ENCODE results near the gene MPO. TPM values are rescaled to one million over a fixed set of nuclear protein-coding genes. Genes with fewer than 3 reads are reported as not detected.

MPO gene
- polyA plus RNA-seq (2013, experiment 1 of 2): not detected
- not detected for polyA plus RNA-seq (2013, experiment 2 of 2)

- no peak within 1 kb of the TSS for H2AFZ ChIP-seq (ENCODE audit: low read depth, low read length)
- H2BK5ac ChIP-seq (ENCODE audit: low read depth, low read length, poor library complexity, severe bottlenecking): no peak within 1 kb of the TSS
- no peak within 1 kb of the TSS for H2BK15ac ChIP-seq (ENCODE audit: low read depth, poor library complexity, severe bottlenecking)
- H3K23ac ChIP-seq (ENCODE audit: low read length in 2 of 2): no peak within 1 kb of the TSS
- H4K91ac ChIP-seq (ENCODE audit: low read length): no peak within 1 kb of the TSS
- H3K27ac ChIP-seq (ENCODE audit: low read length, poor library complexity, severe bottlenecking): no peak within 1 kb of the TSS
- H3K27me3 ChIP-seq (ENCODE audit: control insufficient read depth in 1 of 2, insufficient read depth in 1 of 2, low read length in 2 of 2): peaks cover 40 to 58% of the 10 kb centered on the region in 2 experiments
- H3K4me1 ChIP-seq (ENCODE audit: control insufficient read depth, insufficient read depth, low read depth, low read length): no peaks in the 10 kb centered on the region
- no peak within 1 kb of the TSS for H2BK12ac ChIP-seq (ENCODE audit: low read length in 2 of 2)
- H2AK5ac ChIP-seq (ENCODE audit: low read length, severe bottlenecking): no peak within 1 kb of the TSS
- no peak for DNase-seq
- no peak within 1 kb of the TSS for H3K4ac ChIP-seq (ENCODE audit: low read depth in 1 of 2, low read length in 2 of 2)
- H4K8ac ChIP-seq (ENCODE audit: low read length): no peak within 1 kb of the TSS
- H3K4me2 ChIP-seq (ENCODE audit: low read length, poor library complexity, severe bottlenecking): no peak within 1 kb of the TSS
- no peaks in the 10 kb centered on the region for H3K36me3 ChIP-seq (ENCODE audit: control insufficient read depth in 1 of 2, insufficient read depth in 2 of 2, low read depth in 1 of 2, low read length in 2 of 2)
- H3K14ac ChIP-seq (ENCODE audit: low read length in 2 of 2): no peak within 1 kb of the TSS
- no peak within 1 kb of the TSS for H2BK120ac ChIP-seq (ENCODE audit: low read depth, low read length)
- H3K18ac ChIP-seq (ENCODE audit: low read depth in 1 of 2, low read length in 2 of 2): no peak within 1 kb of the TSS
- H3K9me3 ChIP-seq (ENCODE audit: control insufficient read depth, low read length): no peaks in the 10 kb centered on the region
- H3K79me1 ChIP-seq (replicated peaks; ENCODE audit: low read length, poor library complexity, severe bottlenecking): no peaks in the 10 kb centered on the region
- 63% methylated on average over 2 of the region's 5 CpGs for WGBS
- H3K4me3 ChIP-seq (ENCODE audit: insufficient read depth in 1 of 2, low read depth in 1 of 2, low read length in 2 of 2): no peak within 1 kb of the TSS
- no peak within 1 kb of the TSS for H3K9ac ChIP-seq (ENCODE audit: low read length)
Measured at GRCh38 chr17:58280480-58281217, at the start of gene MPO. TSS of gene MPO (minus strand) at chr17:58280935. CDS start at chr17:58280758, 177 bp downstream.

GRCh38 chr17:58329810-58330537, 49.2 kb upstream of the MPO start:
- 89% methylated on average over 3 of the region's 4 CpGs for WGBS
- Histone ChIP-seq H3K9ac (ENCODE audit: low read length) (no peak overlapping the region), H3K27me3 (ENCODE audit: control insufficient read depth in 1 of 2, insufficient read depth in 1 of 2, low read length in 2 of 2) (peaks cover 34 to 48% of the 10 kb centered on the region in 2 experiments), H3K4ac (ENCODE audit: low read depth in 1 of 2, low read length in 2 of 2) (no peak overlapping the region), H3K79me1 (replicated peaks; ENCODE audit: low read length, poor library complexity, severe bottlenecking) (no peaks in the 10 kb centered on the region), H3K27ac (ENCODE audit: low read length, poor library complexity, severe bottlenecking) (no peak overlapping the region), H2BK12ac (ENCODE audit: low read length in 2 of 2) (no peak overlapping the region), H3K36me3 (ENCODE audit: control insufficient read depth in 1 of 2, insufficient read depth in 2 of 2, low read depth in 1 of 2, low read length in 2 of 2) (no peaks in the 10 kb centered on the region), H3K14ac (ENCODE audit: low read length in 2 of 2) (no peak overlapping the region), H2AK5ac (ENCODE audit: low read length, severe bottlenecking) (no peak overlapping the region), H3K23ac (ENCODE audit: low read length in 2 of 2) (no peak overlapping the region), H3K18ac (ENCODE audit: low read depth in 1 of 2, low read length in 2 of 2) (no peak overlapping the region), H3K4me2 (ENCODE audit: low read length, poor library complexity, severe bottlenecking) (no peak overlapping the region), H4K91ac (ENCODE audit: low read length) (no peak overlapping the region), H2BK120ac (ENCODE audit: low read depth, low read length) (no peak overlapping the region), H2BK15ac (ENCODE audit: low read depth, poor library complexity, severe bottlenecking) (no peak overlapping the region), H2BK5ac (ENCODE audit: low read depth, low read length, poor library complexity, severe bottlenecking) (no peak overlapping the region), H3K4me3 (ENCODE audit: insufficient read depth in 1 of 2, low read depth in 1 of 2, low read length in 2 of 2) (no peak overlapping the region), H2AFZ (ENCODE audit: low read depth, low read length) (no peak overlapping the region), H4K8ac (ENCODE audit: low read length) (no peak overlapping the region), H3K9me3 (ENCODE audit: control insufficient read depth, low read length) (no peaks in the 10 kb centered on the region), H3K4me1 (ENCODE audit: control insufficient read depth, insufficient read depth, low read depth, low read length) (peaks cover 8% of the 10 kb centered on the region)
- DNase-seq: no peak

GRCh38 chr17:58329035-58329809, 48.5 kb upstream of the MPO start:
- WGBS: 69% methylated on average over 16 of the region's 16 CpGs
- no peaks in the 10 kb centered on the region for H3K79me1 ChIP-seq (replicated peaks; ENCODE audit: low read length, poor library complexity, severe bottlenecking)
- no peak overlapping the region for H4K91ac ChIP-seq (ENCODE audit: low read length)
- H3K36me3 ChIP-seq (ENCODE audit: control insufficient read depth in 1 of 2, insufficient read depth in 2 of 2, low read depth in 1 of 2, low read length in 2 of 2): no peaks in the 10 kb centered on the region
- peaks cover 37 to 56% of the 10 kb centered on the region in 2 experiments for H3K27me3 ChIP-seq (ENCODE audit: control insufficient read depth in 1 of 2, insufficient read depth in 1 of 2, low read length in 2 of 2)
- H3K9ac ChIP-seq (ENCODE audit: low read length): no peak overlapping the region
- peaks cover 12% of the 10 kb centered on the region for H3K4me1 ChIP-seq (ENCODE audit: control insufficient read depth, insufficient read depth, low read depth, low read length)
- no peak for DNase-seq
- no peak overlapping the region for H3K18ac ChIP-seq (ENCODE audit: low read depth in 1 of 2, low read length in 2 of 2)
- H3K14ac ChIP-seq (ENCODE audit: low read length in 2 of 2): no peak overlapping the region
- H3K27ac ChIP-seq (ENCODE audit: low read length, poor library complexity, severe bottlenecking): no peak overlapping the region
- H2BK120ac ChIP-seq (ENCODE audit: low read depth, low read length): no peak overlapping the region
- no peak overlapping the region for H3K4ac ChIP-seq (ENCODE audit: low read depth in 1 of 2, low read length in 2 of 2)
- H3K9me3 ChIP-seq (ENCODE audit: control insufficient read depth, low read length): no peaks in the 10 kb centered on the region
- no peak overlapping the region for H2AK5ac ChIP-seq (ENCODE audit: low read length, severe bottlenecking)
- no peak overlapping the region for H3K4me3 ChIP-seq (ENCODE audit: insufficient read depth in 1 of 2, low read depth in 1 of 2, low read length in 2 of 2)
- no peak overlapping the region for H2AFZ ChIP-seq (ENCODE audit: low read depth, low read length)
- no peak overlapping the region for H4K8ac ChIP-seq (ENCODE audit: low read length)
- no peak overlapping the region for H2BK12ac ChIP-seq (ENCODE audit: low read length in 2 of 2)
- H3K4me2 ChIP-seq (ENCODE audit: low read length, poor library complexity, severe bottlenecking): no peak overlapping the region
- no peak overlapping the region for H3K23ac ChIP-seq (ENCODE audit: low read length in 2 of 2)
- no peak overlapping the region for H2BK15ac ChIP-seq (ENCODE audit: low read depth, poor library complexity, severe bottlenecking)
- H2BK5ac ChIP-seq (ENCODE audit: low read depth, low read length, poor library complexity, severe bottlenecking): no peak overlapping the region
